HG03460 (cell line): ENCODE results near the gene FBRS.
A peak's percentile ranks its signal among the peaks of the same experiment; 100 is the strongest.

Experiments used
- ATAC-seq: cut with Tn5 transposase; IDR thresholded peaks from one replicate; pipeline ENCODE4 v1.9.1; 2021; ENCODE audit not compliant: unreplicated experiment

The FBRS gene

DNA sequence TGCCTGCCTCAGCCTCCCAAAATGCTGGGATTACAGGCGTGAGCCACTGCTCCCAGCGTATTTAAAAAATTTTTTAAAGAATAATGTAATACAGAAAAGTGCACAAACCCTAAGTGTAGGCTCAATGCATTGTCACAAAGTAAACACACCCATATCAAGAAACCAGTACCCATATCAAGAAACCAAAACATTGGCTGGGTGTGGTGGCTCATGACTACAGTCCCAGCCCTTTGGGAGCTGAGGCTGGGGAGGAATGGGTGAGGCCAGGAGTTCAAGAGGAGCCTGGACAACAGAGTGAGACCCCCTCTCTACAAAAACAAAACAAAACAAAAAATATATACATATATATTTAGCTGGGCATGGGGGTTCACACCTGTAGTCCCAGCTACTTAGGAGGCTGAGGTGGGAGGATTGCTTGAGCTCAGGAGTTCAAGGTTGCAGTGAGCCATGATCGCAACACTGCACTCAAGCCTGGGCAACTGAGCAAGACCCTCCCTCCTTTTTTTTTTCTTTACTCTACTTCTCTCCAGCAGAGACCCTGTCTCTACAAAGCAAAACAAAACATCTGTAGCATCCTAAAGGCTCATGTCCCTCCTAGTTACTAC, 16.8 kb upstream of the FBRS start:
- no peak for ATAC-seq

DNA sequence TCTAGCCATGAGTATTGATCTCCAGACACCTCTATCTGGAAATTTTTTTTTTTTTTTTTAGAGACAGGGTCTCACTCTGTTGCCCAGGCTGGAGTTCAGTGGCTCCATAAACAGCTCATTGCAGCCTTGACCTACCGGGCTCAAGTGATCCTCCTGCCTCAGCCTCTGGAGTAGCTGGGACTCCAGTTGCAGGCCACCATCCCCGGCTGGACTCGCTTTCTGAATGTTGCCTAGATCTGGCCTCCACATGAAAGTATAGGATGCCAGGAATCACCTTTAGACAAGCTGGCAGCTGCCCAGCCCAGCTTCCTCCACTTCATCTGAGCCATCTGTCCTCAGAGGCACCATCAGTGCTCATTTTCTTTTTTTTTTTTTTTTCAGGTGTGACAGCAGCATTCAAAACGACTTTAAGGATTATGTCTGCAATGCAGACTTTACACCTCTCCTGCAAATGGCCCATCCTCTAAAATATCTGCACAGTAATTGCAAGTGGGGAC, 13.8 kb upstream of the FBRS start:
- no peak for ATAC-seq

DNA sequence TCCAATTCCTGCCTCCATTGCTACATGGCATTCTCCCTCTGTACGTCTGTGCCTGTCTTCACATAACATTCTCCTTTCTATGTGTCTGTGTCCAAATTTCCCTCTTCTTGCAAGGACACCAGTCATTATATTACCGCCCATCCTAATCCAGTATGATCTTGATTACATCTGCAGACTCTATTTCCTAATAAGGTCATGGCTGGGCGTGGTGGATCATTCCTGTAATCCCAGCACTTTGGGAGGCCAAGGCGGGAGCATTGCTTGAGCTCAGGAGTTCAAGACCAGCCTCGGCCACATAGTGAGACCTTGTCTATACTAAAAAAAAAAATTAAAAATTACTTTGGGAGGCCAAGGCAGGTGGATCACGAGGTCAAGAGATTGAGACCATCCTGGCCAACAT, 12.5 kb upstream of the FBRS start:
- no peak for ATAC-seq

DNA sequence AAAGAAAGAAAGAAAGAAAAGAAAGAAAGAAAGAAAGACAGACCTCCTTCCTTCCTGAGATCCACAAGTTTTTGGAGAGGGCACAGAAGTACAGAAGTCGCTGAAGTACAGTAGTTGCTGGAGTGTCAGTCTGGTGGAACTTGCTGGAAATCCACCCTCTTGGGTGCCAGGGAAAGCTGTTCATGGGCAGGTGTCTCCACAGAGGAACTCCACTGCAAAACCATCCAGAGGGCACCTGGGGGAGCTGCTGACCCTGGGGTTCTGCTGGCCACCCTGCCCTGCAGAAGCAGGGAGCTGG, 11.0 kb upstream of the FBRS start:
- no peak for ATAC-seq

DNA sequence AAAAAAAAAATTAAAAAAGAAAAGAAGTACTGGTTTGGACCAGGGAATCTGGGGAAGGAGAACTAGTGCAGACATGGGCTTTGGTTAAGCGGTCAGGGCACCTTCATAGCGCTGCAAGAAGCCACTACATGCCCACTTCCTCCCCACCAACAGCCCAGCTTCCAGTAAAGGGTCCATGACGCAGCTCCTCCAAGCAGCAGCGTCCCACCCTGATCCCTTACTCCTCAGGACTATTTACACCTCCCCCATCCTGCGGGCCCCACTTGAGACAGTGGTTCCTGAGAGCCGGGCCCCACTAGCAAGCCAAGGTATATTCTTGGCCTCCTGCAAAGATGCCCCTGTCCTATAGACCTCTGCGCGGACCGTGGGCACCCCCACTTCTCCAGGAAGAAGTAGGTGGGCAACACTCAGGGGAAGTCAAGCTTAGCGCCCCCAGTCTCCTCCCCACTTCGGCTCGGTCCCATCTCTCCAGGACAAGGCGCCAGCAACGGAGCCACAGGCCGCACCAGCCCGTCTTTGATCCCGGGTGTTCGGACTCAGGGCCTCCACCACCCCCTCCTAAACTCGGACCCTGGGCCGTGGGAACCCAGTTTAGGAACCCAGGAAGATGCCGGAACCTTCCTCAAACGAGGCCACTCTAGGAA, 8.4 kb upstream of the FBRS start:
- no peak for ATAC-seq

DNA sequence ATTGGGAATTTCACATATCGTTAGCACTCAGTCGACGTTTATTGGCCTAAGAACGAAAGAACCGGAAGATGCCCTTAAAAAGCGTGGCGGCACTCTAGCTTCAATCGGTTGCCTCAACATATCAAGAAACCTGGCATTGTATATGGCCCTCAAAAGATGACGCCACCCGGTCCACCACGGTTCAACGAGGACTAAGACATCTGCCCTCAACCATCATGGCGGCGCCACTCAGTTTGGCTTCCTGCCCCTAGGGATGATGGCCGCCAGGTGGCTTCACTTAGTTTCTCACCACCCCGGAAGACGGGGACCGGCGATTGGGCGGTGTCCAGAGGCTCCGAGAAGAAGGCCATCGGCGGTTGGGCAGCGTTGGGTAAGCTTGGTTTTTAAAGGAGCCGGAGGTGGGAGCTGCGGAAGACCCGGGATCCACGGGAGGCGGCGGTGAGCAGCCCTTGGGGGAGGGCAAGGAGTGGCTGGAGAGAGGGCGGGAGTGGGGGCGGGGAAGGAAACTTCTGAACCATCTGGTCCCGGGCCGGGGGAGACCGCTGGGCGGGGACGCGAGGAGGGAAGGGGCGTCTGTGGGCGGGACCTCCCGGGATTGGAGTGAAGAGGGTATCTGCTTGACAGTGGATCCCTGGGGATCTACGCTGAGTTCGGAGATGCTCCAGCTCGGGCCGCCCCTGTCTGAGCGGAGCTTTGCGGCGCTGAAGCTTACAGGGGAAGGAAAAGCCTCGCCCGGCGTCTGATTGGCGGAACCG, 7.7 kb upstream of the FBRS start, which contains the start of gene PRR14:
PRR14 (plus strand) TSS at position 592 of the 755 bp plus-strand sequence. CDS start 686 bp downstream, outside the sequence.
- peak; percentile 70 for ATAC-seq

DNA sequence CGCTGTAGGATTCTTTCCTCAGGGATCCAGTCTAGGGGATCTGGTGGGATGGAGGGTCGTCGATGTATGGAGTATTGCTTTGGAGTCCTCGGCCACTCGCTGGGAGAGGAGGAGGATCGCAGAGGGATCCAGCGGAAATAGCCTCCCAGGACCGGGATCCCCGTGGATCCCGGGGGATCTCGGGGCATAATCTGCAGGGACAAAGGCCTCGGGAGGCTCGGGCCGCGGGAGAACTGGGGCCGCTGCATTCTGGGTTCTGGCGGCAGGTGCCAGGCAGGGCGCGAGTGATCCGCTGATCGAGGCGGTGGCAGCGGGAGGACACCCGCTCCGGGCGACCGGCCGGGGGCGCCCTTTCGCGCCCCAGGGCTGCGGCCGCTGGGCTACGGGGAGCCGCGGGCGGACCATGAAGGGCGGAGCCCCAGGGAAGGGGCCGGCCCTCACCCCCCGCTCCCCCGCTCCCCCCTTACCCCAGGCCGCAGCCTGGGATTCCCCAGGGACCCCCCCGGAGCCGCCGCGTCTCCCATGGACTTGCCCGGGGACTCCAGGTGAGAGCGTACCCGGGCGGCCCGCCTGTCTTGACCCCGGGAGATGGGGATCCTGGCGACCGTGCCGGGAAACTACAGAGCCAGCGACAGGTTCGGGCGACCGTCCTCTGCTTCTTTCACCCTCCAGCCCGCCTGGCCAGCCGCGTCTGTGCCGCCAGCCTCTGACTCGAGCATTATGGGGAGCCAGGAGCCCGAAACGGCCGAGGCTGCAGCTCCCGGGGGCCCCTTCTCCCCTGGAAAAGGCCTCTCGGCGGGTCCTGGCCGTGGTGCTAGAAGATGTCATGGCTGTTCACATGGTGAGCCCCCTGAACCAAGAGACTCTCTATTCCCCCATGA, 6.9 kb upstream of the FBRS start:
- peak; percentile 39 for ATAC-seq

DNA sequence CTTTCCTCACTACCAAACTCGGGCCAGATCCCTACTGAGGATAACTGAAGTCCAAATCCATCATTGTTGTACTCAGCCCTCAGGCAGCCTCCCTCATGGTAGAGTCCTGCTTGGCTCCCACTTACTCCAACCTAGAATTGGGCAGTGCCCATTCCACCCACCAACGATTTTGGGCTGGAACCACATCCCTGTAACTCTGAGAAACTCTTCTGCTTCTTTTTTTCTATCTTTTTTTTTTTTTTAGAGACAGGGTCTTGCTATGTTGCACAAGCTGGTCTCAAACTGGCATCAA, 6.3 kb upstream of the FBRS start:
- no peak for ATAC-seq

DNA sequence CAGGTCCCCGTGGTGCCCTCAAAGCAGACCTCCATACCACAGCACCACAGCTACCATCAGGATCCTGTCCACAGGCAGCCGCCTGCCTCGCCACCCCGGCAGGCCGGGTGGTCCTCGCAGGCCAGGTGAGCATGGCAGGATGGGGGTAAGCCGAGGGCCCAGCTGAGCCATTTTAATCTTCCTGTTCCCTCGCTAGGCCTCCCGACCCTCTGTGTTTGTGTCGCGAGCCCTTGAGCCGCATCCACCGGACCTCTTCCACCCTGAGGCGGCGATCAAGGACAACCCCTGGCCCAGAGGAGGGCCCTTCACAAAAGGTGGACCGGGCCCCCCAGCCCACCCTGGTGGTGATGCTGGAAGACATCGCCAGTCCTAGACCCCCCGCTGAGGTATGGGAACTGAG, 5.5 kb upstream of the FBRS start:
- no peak for ATAC-seq

DNA sequence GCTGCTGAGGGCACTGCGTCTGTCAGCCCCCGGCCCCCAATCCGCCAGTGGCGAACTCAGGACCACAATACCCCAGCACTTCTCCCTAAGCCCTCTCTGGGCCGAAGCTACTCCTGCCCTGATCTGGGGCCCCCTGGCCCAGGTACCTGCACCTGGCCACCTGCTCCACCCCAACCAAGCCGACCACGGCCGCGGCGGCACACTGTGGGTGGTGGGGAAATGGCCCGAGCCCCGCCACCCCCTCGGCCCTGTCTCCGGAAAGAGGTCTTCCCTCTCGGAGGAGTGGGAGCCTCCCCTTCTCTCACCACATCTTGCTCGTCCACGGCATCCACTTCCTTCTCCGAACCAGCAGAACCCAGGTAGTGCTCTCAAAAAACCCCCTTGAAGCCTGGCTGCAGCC, 3.4 kb upstream of the FBRS start:
- ATAC-seq = no peak

DNA sequence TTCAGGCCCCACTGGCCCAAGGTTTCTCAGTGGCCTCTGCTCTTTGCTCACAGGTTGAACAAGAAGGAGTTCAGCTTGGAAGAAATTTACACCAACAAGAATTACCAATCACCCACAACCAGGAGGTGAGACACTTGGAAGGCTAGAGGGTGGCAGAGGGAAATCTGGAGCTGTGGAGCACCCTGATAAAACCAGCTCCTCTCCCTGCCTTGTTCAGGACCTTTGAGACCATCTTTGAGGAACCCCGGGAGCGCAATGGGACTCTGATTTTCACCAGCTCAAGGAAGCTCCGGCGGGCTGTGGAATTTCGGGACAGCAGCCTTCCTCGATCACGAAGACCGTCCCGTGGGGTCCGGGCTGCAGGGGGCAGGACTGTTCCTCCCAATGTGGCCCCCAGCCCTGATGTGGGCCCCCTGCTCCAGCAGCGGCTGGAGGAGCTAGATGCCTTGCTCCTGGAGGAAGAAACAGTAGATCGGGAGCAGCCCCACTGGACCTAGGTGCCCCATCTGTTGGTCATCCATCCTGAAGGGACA, 2.4 kb upstream of the FBRS start:
- no peak for ATAC-seq

DNA sequence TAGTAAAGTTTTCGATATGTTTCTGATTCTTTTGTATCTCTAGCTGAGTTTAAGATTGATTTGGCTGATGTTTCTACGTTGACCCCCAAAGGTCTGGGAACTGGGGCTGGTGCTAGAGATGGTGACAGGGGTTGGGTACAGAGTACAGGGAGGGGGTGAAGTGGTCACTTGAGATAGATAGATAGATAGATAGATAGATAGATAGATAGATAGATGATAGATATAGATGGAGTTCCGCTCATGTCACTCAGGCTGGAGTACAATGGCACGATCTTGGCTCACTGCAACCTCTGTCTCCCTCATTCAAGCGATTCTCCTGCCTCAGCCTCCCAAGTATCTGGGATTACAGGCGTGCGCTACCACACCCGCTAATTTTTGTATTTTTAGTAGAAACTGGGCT, 1.8 kb upstream of the FBRS start:
- no peak for ATAC-seq

DNA sequence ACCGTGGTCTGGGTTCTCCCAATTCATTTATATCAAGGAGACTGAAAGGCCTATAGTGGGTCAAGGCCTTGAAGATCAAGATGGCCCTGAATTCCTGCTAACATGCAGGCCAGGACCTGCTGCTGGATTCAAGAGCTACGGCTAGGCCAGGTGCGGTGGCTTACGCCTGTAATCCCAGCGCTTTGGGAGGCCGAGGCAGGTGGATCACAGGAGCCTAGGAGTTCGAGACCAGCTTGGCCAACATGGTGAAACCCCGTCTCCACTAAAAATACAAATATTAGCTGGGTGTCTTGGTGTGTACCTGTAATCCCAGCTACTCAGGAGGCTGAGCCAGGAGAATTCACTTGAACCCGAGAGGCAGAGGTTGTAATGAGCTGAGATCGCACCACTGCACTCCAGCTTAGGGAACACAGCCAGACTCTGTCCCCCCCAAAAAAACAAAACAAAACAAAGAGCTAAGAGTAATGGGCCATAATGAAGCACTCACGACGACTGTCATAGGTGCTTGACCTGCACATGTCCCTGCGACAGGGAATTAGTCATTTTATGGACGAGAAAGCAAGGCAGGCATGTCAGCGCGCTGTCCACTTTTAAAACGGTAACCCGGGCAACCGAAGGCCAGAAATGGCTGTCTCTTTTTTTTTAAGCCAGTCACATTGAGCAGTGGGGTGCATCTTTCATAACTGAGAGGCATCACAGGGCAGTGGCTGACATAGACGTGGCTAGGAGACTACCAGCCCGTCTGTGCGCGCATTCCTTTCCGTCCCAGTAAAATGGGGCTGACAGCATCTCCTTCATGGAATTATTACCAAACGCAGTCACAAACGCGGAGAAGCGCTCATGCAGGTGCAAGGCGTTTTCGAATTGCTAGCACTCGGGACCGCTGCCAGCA, 1.0 kb upstream of the FBRS start:
- ATAC-seq = no peak

DNA sequence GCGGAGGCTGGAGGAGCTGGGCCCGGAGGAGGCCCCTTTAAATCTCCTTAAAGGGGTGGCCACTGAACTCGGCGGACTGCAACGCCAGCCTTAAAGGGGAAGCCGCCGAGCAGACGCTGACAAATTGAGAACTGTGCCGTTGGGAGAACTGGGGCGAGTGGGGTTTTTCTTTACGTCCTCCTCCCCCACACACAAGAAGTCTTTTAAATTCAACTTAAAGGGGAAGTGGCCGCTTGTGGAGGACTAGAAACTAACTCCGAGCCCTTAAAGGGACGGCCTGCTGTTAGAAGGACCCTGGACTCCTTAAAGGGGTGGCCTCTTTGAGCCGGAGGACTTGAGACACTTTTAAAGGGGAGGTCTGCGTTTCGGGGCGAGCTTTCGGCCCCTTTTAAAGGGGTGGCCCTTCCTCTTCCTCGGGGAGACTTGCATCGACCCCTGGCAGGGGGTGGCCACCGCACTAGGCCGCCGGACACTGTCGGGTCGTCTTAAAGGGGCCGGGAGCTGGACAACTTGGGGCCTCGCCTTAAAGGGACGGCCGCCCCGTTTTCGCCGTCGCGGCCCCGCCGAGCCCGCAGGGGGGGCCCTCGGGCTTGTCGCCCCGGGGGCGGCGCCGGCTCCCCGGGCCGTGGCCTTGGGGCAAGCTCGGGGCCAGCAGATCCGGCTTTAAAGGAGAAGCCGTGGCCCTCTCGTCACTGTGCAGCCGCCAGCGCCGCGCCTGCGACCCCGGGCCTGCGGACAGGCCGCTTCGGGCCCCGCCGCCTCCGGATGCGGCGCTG, 688 bp downstream of the FBRS start:
- ATAC-seq = peak; percentile 31

DNA sequence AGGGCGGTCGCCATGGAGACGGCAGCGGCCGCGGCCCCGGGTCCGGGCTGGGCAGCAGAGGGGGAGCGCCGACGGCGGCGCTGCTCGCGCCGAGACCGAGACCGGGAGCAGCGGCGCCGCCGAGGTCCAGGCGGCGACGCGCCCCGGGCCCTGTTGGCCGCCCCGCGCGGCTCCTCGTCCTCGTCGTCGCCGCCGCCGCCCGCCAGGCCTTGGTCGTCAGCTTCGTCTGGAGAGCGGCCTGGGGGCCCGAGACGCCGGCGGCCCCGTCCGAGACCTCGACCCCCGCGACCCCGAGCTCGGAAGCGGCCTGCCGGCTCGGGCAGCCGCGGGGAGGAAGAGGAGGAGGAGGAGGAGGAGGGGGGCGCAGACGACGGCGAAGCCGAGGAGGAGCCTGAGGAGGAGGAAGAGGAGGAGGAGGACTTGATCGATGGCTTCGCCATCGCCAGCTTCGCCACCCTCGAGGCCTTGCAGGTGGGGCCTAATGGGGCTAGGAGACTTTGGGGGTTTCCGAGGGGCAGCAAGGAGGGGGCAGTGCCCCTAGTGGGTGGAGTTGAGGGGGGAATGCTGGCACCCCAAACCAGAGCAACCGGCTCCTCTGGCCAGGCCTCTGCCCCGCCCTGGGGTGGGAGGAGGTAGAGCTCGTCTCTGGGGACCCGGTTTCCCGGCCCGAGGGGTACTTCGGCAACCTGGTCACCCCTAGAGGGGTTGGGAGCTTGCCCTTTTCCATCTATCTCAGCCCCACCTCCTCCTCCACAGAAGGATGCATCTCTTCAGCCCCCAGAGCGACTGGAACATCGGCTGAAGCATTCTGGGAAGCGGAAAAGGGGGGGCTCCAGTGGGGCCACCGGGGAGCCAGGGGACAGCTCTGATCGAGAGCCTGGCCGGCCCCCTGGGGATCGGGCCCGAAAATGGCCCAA, 1.5 kb downstream of the FBRS start:
- ATAC-seq = no peak

DNA sequence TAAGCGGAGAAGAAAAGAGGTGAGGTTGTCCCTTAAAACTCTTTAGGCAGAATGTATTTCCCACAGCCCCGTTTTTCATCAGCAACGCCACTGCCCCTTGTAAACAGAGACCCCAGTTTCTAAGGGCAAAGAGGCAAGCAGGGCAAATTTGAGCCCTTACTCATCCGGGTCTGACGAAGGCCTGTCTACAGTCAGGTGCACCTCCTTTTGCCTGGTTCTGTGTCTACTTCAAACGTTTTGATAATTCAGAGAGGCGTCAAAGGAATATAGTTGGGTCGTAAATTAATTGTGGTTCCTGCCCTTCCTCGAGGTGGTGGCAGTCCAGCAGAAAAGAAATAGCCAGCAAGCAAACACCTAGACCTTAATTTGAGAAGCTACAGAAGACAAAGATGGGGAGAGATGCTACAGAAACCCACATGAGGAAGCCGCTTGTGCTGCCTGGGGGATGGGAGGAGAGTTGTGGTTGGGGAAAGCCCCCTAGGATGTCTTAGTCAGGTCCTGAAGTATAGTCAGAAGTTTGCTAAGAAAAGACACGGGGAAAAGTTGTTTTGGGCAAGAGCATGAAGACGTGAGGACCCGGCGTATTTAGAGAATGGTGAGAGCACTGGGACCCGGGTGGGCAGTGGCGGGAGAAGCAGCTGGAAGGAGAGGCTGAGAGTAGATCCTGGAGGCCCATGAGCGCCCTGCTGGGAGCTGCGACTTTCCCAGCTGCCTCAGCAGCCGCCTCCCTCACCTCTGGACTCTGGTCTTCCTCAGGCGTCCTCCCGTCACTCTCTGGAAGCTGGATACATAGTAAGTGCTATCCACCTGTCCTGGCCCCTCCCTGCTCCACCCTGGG, 2.4 kb downstream of the FBRS start:
- no peak for ATAC-seq

DNA sequence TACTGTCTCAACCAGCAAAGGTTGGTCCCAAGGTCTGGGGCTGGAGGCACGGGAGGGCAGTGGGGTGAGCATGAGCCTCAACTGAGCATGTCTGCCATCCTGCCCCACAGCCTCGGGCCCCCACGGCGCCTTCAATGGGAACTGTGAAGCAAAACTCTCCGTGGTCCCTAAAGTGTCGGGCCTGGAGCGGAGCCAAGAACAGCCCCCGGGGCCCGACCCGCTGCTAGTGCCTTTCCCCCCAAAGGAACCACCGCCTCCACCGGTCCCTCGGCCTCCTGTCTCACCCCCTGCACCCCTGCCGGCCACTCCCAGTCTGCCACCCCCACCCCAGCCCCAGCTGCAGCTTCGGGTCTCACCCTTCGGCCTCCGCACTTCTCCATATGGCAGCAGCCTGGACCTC, 4.2 kb downstream of the FBRS start:
- ATAC-seq = no peak

DNA sequence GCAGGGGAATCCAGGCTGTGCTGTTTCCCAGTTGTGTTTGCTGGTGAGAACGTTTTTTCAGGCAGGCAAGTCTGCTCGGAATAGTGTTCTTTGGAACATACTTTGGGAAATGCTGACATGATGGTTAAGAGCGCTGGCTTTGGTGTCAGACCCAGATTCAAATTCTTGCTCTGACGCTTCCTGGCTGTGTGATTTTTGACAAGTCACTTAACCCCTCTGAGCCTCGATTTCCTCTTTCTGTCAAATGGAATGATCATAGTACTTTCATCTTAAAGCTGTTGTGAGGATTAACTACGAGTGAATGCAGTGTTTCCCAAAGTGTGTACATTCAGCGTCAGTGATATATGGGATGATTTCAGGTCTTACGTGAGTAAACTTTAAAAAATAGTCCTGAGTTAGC, 4.8 kb downstream of the FBRS start:
- ATAC-seq = no peak
